Naive B cell (primary cell): Measurements from ENCODE around the gene MYBPH. TPM values are rescaled to one million over a fixed set of nuclear protein-coding genes. Genes with fewer than 3 reads are reported as not detected.

ENCODE experiments used
- ATAC-seq, 2 donors: fragments of 150-1000 bp; cut with Tn5 transposase; 2 replicates each; pipeline ENCODE4 v1.10.0; 2021; ENCODE audit warnings: low read depth in 2 of 2, mild to moderate bottlenecking in 2 of 2, moderate library complexity in 2 of 2
- DNase-seq: peaks from one replicate; pipeline ENCODE4 v3.0.0; 2022
- H3K27ac Mint-ChIP-seq, 6 donors: one replicate each; pipeline ENCODE4 v1.8.0; 2020 to 2022; ENCODE audit warnings: mild to moderate bottlenecking in 6 of 6, mixed read lengths in 6 of 6, moderate library complexity in 5 of 6, inconsistent platforms in 2 of 6
- H3K27me3 Mint-ChIP-seq, 3 donors: one replicate each; pipeline ENCODE4 v1.8.0; 2021 to 2022; ENCODE audit warnings: mixed read lengths in 3 of 3, mild to moderate bottlenecking in 1 of 3
- H3K36me3 Mint-ChIP-seq, 2 donors: one replicate each; pipeline ENCODE4 v1.8.0; 2020 to 2022; ENCODE audit warnings: mixed read lengths in 2 of 2, inconsistent platforms in 1 of 2, mild to moderate bottlenecking in 1 of 2
- H3K4me1 Mint-ChIP-seq, 3 donors: one replicate each; pipeline ENCODE4 v1.8.0; 2020 to 2022; ENCODE audit warnings: mixed read lengths in 3 of 3, inconsistent platforms in 1 of 3, mild to moderate bottlenecking in 1 of 3, moderate library complexity in 1 of 3
- H3K4me3 Mint-ChIP-seq, 8 donors: one replicate each; pipeline ENCODE4 v1.8.0; 2020 to 2022; ENCODE audit warnings: mild to moderate bottlenecking in 8 of 8, mixed read lengths in 8 of 8, moderate library complexity in 8 of 8, inconsistent platforms in 2 of 8
- H3K9me3 Mint-ChIP-seq, 7 donors: one replicate each; pipeline ENCODE4 v1.8.0; 2020 to 2022; ENCODE audit warnings: mixed read lengths in 7 of 7, mild to moderate bottlenecking in 5 of 7, inconsistent platforms in 2 of 7, moderate library complexity in 1 of 7
- polyA plus RNA-seq, 6 donors: library from polyadenylated mRNA; unstranded; fragments of 300-500 nt; fragmentation: Illumina TruSeq; gene quantifications; one replicate each; pipeline ENCODE4 v1.2.3, GENCODE V29; 2021; ENCODE audit warnings: low read depth in 6 of 6

Gene MYBPH
- polyA plus RNA-seq, 6 donors from 2014 or later = not detected

GRCh38 chr1:203120325-203121153, 55.1 kb downstream of the MYBPH start:
- Mint-ChIP-seq H3K36me3 (no peaks in the 10 kb centered on the region), H3K27me3 (peaks cover 51 to 83% (median 69%) of the 10 kb centered on the region in 3 donors), H3K27ac (no peak overlapping the region), H3K9me3 (peaks cover 0 to 2% (median 0%) of the 10 kb centered on the region in 7 donors), H3K4me3 (peak overlapping the region in 1 of 8 donors; percentile 63), H3K4me1 (peaks cover 0 to 5% (median 4%) of the 10 kb centered on the region in 3 donors)
- ATAC-seq (no peak), DNase-seq (no peak)

Other genes starting within 250 kb of the MYBPH start
- 10 to 100 TPM; 16.3 to 34.1 (median 25.4) TPM for gene KLHL12, start 248.6 kb downstream of the MYBPH start, polyA plus RNA-seq
- 100 to 1,000 TPM in 4 of 6 donors, 10 to 100 TPM in 2; 81.7 to 162 (median 108) TPM for gene ADIPOR1, start 217.5 kb downstream of the MYBPH start, polyA plus RNA-seq
- 10 to 100 TPM; 51.2 to 74.1 (median 58.9) TPM for gene CYB5R1, start 208.6 kb downstream of the MYBPH start, polyA plus RNA-seq
- gene TMEM183A, start 168.5 kb downstream of the MYBPH start, polyA plus RNA-seq = 10 to 100 TPM; 41.0 to 60.3 (median 54.9) TPM
- gene PPFIA4, start 149.3 kb downstream of the MYBPH start, polyA plus RNA-seq = not detected
- not detected for gene MYOG, start 89.8 kb downstream of the MYBPH start, polyA plus RNA-seq
- not detected for gene ADORA1, start 48.1 kb downstream of the MYBPH start, polyA plus RNA-seq
- under 1 TPM in 1 of 6 donors, not detected in 5; 0.32 TPM for gene CHI3L1, start 10.9 kb upstream of the MYBPH start, polyA plus RNA-seq
- 1 to 10 TPM in 1 of 6 donors, under 1 TPM in 3, not detected in 2; 0.43 to 1.1 (median 0.59) TPM for gene CHIT1, start 53.8 kb upstream of the MYBPH start, polyA plus RNA-seq
- 100 to 1,000 TPM; 315 to 687 (median 417) TPM for gene BTG2, start 129.7 kb upstream of the MYBPH start, polyA plus RNA-seq
- gene FMOD, start 175.3 kb upstream of the MYBPH start, polyA plus RNA-seq = not detected